GM18519 (cell line): Measurements from ENCODE around the gene SEPTIN7.

Experiments
- ATAC-seq: cut with Tn5 transposase; IDR thresholded peaks from one replicate; pipeline ENCODE4 v1.9.1; 2021; ENCODE audit warnings: mild to moderate bottlenecking, moderate library complexity; ENCODE audit not compliant: unreplicated experiment, low FRiP score

SEPTIN7 gene

DNA sequence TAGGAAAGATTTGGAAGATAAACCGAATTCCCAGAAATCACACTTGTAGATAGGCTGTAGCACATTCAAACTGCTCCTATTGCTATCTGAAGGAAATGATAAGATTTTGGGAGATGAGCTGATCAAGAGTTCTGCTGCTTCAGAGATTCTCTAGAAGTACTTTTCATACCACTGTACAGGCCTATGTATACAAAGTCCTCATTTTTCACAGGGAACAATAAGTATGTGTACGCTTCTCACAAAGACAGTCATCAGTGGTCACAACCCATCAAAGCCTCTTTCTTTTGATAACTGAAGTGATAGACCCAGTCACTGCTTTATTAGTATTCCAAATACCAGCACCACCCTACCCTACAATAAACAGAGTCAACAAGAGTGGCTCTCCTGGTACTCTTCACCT is 15.6 kb upstream of the SEPTIN7 start:
- no peak for ATAC-seq

DNA sequence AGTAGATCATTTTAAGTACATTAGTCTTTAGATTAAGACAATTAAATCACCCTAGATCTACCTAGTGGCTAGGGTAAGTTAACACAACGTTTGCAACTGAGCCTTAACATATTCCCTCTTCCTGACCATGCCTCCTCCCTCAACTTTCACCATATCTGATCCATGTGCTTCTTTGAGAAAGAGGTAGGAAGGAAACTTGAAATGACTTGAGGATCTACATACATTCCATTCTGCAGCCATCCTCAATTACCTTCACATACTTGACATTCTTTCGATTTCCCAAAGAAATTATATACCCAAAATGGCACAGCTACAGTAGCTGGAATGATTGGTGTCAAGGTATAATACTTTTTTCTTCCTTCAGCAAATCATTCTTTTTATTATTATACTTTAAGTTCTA is 12.9 kb upstream of the SEPTIN7 start:
- ATAC-seq, result no peak

DNA sequence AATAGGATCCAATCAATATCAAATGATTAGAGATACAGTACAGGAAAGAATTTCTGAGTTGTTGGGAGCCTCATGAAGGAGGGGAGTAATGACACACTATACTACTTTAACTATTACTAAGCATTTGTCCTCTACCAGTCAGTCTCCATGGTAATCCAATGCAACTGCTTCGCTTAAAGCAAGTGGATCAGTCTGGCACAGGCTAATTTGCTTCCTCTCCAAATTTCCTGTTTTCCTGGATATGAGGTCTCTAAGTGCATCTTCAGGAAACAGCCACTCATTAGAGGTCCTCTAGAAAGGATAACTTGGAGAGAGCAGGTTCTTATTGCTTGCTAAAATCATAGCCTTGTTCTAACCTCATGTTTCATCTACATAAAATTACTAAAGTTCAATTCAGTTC is 8.4 kb upstream of the SEPTIN7 start:
- ATAC-seq, result no peak

DNA sequence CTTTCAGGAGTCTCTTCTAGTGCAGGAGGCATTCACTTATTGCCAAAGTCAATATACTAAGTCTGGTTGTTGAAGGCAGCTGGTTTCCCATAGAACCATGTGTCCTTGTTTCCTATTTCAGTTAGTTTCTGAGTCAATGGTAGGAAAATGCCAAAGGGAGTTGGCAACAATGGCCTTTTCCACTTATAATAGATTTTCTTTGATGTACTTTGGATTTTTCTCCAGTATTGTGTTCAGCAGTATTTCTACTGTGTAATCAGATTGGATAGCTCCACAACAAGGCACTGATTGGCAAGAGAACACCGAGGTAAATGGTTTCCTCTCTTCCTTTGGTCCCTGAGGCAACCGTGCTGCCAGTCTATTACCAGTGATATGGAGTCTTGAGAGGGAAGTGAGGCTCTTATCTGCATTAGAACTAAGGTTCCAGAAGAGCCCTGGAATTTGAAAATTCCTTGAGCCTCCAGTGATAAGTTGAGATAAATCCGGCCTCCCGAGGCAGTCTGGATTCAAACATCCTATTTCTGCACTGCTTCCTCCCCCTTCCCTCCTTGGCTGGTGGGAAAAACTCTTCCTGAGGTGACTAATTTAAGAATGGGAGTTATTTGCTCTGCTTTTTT is 7.9 kb upstream of the SEPTIN7 start:
- no peak for ATAC-seq

DNA sequence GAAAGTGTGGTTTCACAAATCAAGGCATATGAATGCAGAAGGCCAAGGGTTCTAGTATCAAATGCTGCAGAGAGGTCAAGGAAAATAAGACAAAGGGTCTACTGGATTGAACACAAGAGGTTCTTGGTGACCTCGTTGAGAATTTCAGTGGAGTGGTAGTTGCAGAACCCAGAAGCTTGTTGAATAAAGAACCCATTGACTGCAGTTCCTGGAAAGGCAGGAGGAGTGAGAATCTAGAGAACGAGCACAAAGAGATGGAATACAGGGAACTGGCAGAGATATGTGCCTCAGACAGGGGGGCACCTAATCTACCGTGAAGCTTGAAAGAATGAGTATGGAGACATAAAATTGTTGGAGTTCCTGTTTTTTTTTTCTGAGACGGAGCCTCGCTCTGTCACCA is 3.5 kb upstream of the SEPTIN7 start:
- ATAC-seq, result no peak

DNA sequence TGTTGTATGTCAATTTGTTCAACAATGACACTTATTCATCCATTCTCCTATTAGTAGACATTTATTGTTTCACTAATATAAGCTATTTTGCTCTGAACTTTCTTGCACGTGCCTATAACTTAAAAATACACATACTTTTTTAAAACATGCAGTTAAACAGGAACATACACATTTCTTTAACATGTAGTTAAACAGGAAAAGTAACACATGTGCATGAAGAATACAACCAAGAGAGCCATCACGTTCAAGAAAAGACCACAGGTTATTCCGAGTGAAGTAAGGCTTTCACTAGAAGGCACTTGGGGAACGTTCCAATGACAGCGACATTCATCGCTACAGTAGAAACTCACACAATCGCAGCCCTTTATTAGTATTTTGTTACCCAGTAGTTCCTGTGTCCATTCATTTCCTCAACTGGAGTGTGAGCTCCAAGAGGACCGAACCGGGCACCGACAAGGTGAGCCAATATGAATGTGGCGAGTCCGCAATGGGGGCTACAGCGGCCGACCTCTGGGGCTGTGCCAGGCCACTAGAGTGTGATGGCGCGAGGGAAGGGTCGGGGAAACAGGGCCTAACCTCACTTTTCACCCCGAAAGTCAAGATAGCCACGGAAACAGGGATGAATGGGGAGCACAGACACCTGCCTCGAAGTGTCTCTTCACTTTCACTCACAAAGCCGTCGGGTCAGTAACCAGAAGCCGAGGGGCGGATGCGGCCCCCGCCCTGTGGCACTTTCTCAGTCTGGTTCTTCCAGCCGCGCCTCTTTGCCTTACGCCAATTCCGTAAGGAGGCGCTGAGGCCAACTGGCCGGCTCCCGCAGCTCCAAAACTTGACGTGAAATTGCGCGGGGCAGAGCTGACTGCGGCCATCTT is 775 bp upstream of the SEPTIN7 start:
- peak; percentile 34 for ATAC-seq

DNA sequence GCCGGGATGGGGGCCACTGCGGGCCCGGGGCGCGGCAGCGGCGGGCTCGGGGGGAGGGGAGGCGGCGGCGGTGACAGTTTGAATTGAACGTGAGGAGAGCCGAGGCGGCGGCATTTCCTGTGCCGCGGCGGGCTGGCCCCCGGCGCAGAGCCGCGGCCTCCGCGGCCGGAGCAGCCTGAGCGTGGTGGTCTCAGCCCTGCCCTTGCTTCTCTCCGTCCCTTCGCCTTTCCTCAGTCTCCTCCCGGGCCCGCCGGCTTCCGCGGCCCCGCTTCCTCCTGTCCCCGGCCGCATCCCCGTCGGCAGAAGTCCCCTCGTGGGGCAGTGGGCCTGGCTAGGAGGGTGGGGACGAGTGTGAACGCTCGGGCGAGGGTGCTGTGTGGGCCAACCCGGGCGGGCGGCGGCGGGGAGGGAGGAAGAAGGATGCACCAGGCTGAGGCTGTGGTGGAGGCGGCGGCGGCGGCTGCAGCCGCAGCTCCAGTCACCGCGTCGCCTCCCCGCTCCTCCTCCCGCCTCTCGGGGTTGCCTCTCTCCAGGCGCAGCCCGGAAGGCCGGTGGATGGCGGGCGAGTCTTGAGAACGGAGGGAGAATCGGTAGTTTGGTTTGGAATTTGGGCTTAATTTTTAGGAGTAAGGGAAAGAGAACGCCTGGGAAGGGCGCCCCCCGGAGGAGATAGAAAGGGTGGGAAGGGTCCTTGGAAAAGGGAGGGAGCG is 690 bp downstream of the SEPTIN7 start:
- peak; percentile 10 for ATAC-seq

DNA sequence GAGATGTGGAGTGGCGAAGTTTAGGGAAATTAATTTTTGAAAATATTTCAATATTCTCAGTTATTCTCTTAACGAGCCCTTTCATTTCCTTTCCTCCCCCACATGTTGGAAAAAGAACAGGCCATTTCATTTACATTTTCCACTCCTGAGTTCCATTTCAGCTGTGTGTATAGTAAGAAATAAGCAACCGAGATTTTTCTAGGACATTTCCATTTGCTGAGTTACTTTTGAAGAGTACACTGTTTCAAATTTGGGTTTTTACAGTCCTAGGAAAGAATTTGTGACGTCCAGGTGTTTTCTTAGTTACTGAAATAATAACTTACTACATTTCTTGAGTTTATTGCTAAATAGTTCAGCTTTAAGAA is 1.2 kb downstream of the SEPTIN7 start:
- no peak for ATAC-seq

DNA sequence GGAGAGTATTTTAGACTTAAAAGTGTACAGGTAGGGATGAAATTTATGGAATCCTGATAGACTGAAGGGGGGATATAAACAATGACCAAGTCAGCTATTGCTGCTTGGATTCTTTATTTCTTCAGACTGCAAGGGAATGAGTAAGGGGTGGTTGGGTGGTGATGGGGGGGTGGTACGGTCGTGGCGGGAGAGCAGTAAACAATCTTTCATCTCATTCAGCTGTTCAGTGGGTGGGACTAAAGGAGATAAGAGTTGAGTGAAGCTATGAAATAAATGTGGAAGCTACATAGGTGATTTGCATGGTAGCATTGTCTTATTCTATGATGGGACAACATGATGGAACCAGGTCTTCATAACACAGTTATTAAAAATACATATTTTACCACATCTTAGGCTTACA is 1.8 kb downstream of the SEPTIN7 start:
- ATAC-seq, result no peak

DNA sequence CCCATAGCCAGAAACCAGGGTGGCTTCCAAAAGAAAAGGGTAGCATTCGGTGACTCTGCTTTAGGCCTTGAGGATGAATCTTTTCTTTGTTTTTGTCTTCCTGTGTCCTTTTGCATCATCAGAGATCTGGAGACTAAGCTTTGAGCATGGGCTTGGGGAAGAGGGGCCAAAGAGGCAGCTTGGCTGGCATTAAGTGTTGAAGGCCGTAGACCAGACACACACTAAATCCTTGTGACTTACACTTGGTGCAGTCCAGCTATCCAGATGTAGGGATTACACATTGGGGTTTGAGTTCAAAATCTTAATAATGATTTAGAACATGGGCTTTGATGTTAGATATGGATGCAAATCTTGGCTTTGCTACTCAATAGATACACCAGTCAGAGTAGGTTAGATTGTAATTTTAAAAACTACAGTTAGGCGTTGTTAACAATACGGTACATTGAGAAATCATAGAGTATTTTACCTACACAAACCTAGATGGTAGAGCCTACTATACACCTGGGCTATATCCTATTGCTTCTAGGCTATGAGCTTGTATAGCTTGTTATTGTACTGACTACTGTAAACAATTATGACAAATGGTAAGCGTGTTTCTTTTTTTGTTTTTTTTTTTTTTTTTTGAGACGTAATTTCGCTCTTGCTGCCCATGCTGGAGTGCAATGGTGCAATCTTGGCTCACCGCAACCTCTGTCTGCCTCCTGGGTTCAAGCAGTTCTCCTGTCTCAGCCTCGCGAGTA is 3.5 kb downstream of the SEPTIN7 start:
- no peak for ATAC-seq

DNA sequence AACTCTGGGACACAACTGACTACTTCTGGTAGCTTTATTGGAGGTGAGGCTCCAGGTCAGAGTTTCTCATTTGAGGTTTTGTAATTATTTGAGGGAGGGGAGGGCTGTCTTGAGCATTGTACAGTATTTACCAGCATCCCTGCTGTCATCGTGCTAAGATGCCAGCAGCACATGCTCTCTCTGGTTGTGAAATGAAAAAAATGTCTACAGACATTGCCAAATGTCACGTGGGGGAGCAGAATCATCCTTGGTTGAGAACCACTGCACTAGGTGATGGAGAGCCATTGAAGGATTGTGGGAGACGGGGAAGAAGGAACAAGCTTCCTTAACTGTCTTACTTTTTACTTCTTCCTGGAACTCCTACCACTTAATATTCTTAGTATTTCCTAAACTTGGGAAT is 5.0 kb downstream of the SEPTIN7 start:
- no peak for ATAC-seq

DNA sequence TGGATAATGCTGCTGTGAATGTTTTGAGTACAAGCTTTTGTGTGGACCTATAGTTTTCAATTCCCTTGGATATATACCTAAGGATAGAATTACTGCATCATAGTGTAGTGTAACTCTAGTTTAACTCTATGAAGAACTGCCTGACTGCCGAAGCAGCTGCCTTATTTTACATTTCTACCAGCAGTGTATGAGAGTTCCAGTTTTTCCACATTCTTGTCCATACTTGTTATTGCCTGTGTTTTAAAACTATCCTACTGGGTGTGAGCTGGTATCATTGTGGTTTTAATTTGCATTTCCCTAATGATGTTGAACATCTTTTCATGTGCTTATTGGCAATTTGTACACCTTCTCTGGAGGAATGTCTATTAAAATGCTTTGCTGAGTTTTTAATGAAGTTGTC is 15.7 kb downstream of the SEPTIN7 start:
- ATAC-seq, result no peak

DNA sequence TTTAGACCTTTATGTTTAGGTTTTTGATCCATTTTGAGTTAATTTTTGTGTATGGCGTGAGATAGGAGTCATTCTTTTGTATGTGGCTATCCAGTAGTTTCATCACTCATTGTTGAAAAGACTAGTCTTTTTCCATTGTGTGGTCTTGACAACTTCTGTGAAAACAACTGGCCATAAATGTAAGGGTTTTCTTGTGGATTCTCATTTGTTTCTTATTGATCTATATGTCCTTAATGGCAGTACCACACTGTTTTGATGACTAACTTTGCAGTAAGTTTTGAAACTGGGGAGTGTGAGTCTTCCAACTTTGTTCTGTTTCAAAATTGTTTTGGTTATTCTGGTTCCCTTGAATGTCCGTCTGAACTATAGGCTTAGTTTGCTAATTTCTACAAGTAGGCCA is 16.3 kb downstream of the SEPTIN7 start:
- no peak for ATAC-seq

DNA sequence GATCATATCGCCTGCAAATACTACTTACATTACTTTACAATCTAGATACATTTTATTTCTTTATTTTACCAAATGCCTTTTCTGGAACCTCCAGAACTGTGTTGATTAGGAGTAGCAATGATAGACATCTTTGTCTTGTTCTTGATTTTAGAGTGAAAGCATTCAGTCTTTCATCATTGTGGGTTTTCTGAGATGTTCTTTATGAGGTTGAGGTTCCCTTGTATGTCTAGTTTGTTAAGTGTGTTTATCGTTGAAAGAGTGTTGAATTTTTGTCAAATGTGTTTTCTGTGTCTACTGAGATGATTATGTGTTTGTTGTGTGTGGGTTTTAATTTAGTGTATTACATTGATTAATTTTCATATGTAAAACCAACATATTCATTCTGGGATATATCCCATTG is 17.1 kb downstream of the SEPTIN7 start:
- no peak for ATAC-seq

DNA sequence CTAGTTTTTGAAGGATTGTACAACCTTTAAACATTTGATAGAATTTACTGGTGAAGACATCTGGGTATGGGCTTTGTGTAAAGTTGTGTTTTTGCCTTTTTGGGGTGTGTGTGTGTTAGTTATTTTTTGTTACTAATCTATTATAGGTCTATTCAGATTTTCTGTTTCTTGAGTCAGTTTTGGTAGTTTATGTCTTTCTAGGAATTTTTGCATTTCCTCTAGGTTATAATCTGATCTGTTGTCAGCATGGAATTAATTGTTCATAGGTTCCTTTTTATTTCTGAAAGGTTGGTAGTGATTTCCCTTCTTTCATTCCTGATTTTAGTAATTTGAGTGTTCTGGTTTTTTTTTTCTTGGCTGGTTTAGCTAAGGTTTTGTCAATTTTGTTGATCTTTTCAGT is 17.7 kb downstream of the SEPTIN7 start:
- no peak for ATAC-seq

DNA sequence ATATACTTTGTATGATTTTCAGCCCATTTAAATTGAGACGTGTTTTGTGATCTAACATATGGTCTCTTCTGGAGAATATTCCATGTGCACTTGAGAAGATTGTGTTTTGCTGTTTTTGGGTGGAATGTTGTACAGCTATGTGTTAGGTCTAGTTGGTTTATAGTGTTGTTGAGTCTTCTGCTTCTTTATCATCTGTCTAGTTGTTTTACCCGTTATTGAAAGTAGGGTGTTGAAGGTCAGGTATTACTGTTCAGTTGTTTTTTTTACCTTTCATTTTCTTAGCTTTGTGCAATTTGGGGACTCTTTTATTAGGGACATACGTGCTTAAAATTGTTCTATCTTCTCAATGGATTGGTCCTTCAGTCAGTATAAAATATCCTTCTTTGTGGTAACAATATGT is 18.5 kb downstream of the SEPTIN7 start:
- ATAC-seq, result no peak

DNA sequence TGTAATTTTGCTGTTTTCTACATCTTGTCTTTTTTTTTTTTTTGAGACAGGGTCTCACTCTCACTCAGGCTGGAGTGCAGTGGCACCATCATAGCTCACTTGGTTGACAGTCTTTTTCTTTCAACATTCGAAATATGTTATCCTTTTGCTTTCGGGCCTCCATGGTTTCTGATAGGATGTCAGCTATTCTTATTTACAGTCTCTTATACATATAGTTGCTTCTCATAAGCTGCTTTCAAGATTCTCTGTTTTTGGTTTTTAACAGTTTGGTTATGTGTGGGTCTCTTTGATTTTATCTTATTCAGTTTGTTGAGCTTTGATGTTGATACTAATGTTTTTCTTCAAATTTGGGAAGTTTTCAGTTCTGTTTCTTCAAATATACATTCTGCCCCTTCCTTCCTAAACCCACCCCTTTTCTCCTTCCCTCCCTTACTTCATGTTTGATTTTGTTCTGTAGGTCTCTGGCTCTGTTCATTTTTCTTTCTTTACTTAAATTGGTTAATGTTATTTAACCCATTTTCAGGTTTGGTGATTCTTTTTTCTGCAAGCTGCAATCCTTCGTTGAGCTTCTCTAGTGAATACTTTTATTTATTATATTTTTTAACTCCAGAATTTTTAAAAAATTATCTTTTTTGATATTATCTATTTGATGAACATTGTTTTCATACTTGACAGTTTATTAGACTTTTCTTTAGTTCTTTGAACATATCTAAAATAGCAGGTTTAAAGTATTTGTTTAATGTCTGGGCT is 19.3 kb downstream of the SEPTIN7 start:
- no peak for ATAC-seq

DNA sequence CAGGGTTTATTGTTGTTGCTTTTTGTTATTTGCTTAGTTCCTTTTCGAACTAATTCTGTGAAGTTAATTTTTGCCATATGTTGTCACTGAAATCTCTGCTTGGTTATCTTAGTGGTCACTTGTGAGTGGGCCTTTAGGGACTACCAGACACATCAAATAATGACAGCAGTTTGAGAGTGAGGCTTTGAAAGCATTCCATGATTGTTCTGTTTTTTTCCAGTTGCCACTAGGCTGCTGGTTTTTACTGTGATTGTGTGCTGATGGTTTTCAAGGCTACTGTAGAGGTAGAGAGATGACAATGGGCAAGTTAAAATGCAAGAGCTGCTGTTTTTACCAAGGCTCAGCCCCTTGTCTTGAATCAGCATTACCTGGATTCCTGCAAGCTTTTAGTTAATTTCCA is 20.0 kb downstream of the SEPTIN7 start:
- no peak for ATAC-seq

DNA sequence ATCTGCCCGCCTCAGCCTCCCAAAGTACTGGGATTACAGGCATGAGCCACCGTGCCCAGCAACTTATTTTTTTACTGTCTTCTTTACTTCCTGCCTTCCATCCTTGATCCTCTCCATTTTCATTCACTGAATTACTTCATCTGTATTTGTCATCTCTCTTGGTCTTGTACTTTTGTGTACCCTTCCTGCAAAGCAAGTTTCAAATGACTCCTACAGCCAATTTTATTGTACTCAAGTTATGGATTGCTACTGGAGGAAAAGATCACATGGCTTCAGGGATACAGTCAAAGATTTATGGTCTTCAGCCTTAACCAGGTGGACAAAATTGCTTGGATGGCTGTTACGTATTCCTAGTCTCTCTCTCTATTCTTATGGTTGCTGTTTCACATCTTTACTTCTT is 22.6 kb downstream of the SEPTIN7 start:
- no peak for ATAC-seq

DNA sequence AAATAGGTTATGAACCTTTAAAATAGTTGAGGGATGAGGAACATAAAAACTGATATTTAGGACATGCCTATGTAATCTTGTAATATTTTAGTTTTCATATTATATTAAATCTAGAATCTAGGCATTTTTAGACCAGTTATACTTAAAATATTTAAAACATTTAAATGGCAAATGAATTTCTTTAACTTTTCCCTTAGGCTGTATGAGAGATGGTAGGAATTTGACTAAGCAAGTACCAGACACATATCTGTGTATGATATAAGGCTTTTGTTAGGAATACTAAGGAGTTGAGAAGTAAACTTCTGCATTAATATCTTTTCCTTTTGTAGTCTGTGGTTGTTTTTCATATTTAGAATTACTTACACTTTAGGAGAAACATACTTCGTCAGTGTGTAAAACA is 25.1 kb downstream of the SEPTIN7 start:
- ATAC-seq, result no peak
